Measurements from ENCODE around the gene PTH1R.

Gene PTH1R

GRCh38 chr3:46850468-46850779 is 27.1 kb upstream of the PTH1R start:
- DNase-seq: no peak

DNA sequence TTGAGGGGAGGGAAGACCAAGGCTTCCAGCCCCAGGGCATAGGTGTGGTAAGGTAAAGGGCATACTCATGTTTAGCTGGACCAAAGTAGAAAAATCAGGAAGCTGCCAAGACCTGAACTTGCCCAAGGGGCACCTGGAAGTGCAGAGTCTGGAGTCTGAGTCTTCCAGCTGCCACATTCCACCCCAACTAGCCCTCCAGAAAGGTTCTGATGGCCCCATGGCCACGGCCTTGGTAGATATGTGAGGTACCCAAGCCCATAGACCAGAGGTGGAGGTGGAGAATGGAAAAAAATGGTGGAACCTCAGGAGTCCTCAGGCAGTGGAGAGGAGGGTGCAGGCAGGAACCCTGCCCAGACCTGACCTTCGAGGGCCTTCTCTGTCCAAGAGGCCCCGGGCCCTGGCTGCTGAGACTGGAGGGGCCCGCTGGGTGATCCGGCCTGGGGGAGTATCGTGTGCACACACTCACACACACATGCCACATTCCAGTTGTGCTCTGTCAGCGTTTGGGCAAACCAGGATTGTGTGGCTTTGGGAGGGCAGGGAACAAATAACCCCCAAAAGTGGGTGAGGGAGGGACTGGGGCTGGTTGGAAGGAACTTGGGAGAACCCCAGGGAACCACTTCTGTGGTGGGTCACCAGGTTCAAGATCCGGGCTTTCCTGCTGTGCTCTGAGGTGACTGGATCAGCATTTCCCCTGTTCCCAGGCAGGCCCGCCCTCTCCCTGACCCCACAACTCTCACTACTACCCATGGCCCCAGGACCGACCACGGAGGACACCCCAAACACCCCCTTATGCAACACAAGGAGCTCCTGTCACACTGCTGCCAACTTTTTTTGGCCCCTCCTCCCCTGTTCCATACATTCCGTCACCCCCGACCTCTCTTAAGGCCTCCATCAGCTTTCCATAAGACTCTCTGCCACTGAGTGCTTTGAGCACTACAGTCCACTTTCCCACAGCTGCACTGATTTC is 25.9 kb upstream of the PTH1R start:
- no peak for DNase-seq

DNA sequence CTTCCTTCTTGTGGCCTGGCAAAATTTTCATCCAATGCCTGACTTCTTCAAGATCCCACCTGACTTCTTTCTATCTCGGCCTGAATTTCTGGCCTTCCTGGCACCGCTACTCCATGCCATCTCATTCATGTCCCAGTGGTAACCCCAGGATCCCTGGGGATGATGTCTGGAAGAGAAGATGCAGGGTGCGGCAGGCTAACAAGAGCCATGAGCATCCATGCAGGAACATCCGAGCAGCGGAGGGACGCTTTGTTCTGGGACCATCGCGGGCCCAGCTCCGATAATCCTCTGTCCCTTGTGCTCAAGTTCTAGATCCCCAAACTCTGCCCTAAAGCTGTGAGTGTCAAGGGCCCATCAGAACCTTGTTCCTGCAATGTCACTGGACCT is 25.2 kb upstream of the PTH1R start:
- no peak for DNase-seq

DNA sequence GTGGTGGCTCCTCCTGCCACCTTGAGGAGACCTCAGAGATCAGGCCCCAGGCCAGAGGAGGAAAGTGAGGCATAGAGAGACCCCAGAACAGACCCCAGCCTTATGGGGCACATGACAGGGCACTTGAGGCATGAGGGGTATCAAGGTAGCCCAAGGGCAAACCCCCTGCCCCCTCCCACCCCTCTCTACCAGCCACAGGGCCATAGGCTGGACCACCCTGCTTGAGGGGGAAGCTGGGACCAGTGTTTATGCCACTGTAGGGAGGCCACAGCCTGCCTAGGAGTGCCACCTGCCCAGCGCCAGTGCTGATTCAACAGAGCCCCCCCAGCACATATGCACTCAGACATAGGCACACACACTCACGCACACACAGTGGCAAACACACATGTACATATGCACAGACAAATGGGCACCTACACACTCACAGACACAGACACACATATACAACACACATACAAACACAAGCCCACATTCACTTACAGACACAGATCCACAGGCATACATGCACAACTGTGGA is 24.6 kb upstream of the PTH1R start:
- no peak for DNase-seq

- no peak for DNase-seq
Measured at GRCh38 chr3:46853441-46854415, 23.8 kb upstream of the PTH1R start.

DNA sequence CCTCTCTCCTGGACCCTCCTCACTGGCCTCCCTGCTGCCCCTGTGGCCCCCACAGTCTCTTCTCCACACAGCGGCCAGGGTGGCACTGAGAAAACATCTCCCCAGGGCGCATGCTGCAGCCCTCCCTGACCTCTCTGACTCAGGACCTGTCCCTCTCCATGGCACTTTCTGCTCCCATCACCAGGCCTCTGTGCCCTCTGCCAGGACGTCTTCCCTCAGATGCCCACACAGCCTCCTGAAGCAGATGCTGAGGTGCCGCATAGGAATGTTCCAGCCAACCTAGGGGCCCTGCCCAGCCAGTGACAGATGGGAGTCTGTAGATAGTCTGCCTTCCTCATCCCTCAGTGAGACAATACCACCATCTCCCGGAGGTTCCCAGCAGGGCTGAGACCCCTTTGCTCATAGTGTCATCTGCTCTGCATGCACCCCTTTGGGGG is 22.9 kb upstream of the PTH1R start:
- DNase-seq: no peak

DNA sequence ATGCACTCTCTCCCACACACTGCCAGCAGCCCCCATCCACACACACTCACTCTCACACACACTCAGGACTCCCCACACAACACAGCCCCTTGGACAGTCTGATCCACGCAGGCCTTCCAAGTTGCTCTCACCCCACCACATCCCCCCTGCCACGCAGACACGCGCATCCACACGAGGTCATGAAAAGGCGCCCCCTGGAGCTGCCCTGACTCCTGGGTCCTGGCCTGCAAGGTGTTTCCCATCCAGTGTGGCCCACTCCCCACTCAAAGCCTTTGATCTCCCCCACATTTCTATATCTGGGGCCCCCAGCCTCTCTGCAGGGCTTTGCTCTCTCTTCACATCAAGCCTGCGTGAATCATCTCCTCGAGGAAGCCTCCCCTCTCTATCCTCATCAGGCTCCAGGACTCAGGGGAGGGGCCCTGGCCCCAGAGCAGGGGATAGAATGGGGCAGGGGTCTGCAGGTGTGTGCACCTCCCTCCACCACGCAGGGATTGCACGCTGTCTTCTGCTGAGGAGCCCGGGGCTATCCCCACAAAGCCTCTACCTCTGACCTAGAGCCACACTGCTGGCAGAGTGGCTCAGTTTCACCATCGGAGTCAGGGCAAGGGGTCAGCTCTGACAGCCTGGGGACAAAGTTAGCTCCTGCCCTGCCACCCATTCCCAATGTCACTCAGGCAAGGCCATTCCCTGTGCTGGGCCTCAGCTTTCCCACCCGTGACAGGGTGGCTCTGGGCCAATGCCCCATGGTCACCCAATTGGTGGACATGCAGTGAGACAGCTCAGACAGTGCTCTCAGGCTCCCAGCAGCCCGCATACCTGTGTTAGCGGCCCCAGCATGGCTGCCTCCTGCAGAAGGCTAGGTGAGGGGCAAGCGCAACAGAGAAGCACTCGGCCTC is 20.7 kb upstream of the PTH1R start:
- no peak for DNase-seq

DNA sequence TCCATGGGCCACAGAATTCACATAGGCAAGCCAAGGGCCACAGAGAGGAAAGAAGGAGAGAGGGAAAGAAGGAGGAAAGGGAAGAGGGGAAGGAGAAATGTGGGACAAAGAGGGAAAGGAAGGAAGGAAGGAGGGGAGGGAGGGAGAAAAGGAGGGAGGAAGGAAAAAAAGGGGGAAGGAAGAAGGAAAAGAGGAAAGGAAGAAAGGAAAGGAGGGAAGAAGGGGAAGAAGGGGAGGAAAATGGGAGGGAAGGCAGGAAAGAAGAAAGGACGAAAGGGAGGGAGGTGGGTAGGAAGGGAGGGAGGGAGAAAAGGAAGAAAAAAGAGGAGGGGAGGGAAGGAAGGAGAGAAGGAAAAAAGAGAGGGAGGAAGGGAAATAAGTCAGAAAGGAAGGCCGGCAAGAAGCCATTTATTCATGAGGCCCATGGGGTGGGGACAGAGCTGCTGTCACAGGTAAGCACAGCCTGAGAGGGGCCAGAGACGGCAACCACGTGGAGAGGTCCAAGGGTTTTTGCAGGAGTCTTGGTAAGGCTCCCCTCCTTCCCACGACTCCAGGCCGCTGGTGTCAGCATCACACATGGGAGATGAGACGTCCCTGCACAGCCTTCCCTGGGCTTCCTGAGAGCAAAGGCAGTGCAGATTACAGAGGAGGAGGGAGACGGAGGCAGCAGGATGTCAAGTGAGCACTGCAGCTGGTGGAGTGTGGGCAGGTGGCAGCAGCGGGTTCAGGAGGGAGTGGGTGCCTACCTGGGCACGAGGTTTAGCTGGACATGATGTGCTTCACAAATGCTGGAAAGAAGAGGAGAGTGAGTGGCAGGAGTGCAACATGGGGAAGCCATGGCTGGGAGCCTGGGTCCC is 19.8 kb upstream of the PTH1R start:
- no peak for DNase-seq

- DNase-seq: no peak
Measured at GRCh38 chr3:46858456-46858855, 19.1 kb upstream of the PTH1R start.

DNA sequence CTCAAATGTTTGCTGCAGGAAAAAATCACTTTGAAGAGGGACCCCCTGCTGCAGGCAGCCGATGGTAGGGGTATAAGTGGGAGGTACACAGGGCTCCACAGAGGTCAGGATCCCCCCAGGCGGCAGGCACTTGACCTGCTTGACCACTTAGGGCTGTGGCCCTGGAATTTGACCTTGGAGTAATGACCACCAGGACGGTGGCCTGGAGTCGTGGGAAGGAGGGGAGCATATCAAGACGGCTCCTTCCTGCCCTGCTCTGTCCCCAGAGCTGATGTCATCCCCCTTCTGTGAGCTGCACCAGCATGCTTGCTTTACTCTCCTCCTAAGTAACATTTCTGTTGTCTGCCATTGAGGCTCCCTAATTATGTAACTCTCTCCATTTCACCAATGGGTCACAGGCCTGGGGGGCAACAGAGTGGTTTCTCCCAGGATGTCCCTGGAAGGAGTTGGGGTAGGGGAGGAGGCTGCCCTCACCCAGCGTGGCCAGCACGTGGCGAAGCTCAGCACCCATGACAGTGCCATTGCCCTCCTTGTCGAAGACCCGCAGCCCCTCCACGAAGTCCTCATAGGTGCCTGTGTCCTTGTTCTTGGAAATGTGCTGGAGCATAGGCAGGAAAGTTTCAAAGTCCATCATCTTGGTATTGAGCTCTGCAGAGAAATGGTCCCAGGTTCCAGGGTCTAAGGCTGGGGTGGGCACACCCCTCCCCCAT is 18.4 kb upstream of the PTH1R start:
- DNase-seq: no peak

DNA sequence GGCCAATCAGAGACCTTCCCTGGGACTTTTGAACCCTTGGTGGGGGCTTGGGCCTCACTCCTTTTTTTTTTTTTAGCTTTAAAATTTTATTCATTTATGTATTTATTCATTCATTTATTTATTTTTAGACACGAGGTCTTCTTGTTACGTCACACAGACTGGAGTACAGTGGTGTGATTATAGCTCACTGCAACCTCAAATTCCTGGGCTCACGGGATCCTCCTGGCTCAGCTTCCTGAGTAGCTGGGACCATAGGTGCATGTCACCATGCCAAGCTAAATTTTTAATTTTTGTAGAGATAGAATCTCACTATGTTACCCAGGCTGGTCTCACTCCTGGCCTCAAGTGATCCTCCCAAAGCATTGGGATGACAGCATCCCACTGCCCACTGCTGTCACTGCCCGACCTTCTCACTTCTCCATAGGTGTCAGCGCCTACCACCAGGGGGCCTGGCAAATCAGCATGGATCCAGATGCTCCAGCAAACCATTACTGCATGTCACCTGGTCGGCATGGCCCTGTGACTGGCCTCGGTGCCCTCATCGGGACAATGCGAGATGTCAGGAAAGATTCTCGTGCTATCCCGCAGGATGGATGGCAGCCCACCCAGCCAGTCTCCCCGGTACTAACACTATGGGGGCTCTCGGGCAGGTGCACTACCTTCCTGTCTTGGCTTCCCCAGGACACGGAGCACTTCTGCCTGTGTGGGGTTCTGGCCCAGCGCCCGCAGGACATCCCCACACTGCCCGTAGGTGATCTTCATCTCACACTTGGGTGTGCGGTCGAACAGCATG is 17.3 kb upstream of the PTH1R start:
- DNase-seq: peak; percentile 7 to 41

DNA sequence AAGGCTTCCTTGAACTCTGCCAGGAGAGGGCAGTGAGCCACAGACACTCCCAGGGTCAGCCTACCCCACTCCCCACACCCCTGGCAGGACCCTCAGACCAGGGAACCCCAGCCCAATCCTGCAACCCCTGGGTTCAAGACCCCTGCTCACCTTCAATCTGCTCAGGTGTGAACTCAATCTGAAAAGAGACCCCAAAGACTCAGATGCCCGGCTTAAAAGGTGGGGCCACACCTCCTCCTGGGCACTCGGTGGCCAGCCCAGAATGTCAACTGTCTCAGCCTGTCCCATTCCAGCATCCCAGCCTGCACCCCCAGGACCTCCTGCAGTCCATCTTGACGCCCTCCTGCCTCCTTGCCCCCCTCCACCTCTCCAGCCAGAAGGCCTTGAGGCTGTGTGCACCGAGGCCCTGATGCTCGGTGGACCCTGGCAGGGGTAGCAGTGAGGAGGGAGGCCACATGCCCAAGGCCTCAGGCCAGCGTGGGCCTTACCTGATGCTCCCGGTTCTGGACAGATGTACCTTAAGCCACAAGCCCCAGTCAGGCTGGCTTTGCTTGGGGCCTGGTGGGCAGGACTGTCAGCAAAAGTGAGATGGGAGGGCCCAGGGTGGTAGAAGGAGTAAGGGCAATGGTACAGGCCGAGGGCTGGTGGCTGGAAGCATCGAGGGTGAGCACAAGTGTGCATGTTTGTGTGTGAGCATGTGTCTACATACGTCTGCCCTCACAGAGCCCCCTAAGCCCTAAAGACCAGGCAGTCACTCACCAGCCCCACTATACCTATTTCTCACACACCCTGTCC is 16.5 kb upstream of the PTH1R start:
- no peak for DNase-seq

GRCh38 chr3:46861605-46862368 is 15.7 kb upstream of the PTH1R start:
- DNase-seq: no peak

DNA sequence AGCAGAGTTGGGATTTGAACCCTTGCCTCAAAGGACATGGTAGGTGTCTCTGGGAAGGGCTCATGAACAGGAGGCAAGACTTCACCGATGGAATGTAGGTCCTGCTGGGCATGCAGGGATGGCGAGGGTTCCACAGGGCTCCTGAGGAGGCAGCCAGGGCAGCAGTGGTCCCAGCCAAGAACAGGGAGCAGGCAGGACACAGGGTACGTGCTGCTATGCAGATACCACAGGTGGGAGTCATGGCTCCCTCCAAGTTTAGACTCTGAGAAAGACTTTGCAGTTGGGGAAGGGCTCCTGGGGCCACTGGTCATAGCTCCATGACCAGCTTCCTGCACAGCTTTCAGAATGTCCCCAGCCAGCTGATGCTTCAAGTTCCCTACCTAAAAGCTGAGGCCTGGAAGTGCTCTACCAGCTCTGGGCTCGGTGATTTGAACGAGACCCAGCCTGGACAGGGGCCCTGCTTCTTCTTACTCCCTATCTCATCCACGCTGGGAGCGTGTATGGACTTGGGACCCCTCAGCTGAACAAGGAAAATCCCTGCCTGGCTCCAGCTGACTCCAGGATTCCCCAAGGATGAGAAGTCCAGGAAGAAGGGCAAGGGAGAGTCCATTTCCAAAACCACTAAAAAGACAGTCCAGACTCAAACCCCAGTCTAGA is 15.0 kb upstream of the PTH1R start:
- DNase-seq: no peak

- no peak for DNase-seq
Measured at GRCh38 chr3:46863261-46863782, 14.2 kb upstream of the PTH1R start, which contains the start of gene MYL3. TSS of gene MYL3 (minus strand) at chr3:46863444. CDS start at chr3:46863390, 54 bp downstream.

- no peak for DNase-seq
Measured at GRCh38 chr3:46864061-46864881, 13.2 kb upstream of the PTH1R start.

Measured in SHP77 (cell line).